ENCODE results near the gene NOS3.

DNA sequence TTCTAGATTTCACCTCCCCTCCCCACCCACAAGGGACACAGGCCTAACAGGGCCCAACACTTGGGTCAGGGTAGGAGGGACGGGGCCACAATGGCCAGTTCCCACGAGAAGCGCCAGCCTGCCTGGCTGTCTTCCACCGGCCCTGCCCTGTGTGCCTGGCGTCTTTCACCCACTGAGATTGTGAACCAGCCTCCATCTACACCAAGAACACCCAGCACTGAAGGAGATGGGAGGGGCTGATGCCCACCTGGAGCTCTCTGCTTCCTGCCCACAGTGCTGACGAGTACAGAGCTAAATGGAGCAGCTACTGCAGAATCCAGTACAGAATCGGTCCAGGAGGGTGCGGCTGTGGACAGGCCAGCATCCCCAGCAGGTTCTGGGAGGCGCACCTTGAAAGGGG lies 55.1 kb downstream of the NOS3 start:
- no peak for TF ChIP-seq MXI1 (conservative IDR thresholded peaks at IDR 0.05; ENCODE audit: poor library complexity, severe bottlenecking)
- no peak for TF ChIP-seq POLR2AphosphoS5 (IDR thresholded peaks at IDR 0.05)
